HL-60/S4 treated with phorbol 12-myristate 13-acetate at 8.2 ng/mL for 4 days and 3 days (cell line): ENCODE data around the gene HOXC11.

Source experiments
- in situ Hi-C: fragments of 300-500 bp; cut with MboI; formaldehyde crosslinking; loops from 2 replicates; pipeline ENCODE4 v1.15.0; 2022; ENCODE audit warnings: low sequenced_read_pairs

Gene HOXC11

DNA sequence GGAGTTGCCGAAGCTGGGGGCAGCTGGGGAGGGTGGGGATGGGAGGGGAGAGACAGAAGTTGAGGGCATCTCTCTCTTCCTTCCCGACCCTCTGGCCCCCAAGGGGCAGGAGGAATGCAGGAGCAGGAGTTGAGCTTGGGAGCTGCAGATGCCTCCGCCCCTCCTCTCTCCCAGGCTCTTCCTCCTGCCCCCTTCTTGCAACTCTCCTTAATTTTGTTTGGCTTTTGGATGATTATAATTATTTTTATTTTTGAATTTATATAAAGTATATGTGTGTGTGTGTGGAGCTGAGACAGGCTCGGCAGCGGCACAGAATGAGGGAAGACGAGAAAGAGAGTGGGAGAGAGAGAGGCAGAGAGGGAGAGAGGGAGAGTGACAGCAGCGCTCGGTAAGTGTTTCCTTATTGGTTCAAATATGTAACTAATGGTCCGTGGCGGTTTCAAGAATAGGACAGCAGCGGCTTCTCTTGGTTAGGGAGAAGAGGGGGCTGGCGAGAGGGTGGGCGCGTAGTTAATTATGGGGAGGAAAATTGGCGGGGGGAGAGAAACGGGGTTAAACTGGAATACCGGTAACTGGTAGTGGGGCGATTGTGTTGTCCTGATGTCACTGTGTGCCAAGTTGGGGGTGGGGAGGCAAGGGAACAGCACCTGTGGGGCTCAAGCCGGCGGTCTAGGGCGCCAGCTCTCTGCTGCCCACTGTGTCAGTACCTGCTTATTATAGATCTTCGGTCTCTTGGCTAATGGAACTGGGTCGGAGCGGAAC lies 44.3 kb downstream of the HOXC11 start:
- in situ Hi-C loops = loop anchor here (10.0 kb wide), 1 partner anchor 178 kb away; no protein-coding TSS in a partner anchor

DNA sequence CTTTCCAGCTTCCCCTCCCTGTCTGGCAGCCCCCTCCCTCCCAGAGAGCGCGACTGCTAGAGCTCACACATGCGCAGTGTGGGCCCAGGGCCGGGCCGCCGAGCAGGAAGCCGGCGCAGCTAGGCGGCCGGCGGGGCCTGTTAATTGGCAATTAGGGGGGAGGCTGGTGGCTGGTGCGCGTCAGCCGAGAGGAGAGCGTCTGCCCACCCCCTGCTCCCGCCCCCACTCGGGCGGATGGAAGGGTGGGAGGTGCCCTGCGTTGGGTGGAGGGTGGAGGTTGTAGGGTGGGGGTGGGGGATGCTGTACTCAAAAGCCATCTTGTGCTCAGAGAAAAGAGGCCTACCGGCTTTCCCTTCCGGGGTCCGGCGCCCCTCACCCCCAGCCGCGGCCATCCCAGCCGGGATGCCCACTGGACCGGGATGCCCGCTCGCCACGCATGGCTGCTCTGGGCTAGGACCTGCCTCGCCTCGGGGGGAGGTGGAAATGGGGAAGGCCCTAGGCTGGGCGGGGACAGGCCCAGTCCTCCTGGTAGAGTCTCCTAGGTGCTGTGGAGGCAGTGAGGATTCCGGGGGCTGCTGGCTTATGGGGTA lies 45.0 kb downstream of the HOXC11 start:
- in situ Hi-C loops = loop anchor here (10.0 kb wide), 1 partner anchor 177 kb away; no protein-coding TSS in a partner anchor

DNA sequence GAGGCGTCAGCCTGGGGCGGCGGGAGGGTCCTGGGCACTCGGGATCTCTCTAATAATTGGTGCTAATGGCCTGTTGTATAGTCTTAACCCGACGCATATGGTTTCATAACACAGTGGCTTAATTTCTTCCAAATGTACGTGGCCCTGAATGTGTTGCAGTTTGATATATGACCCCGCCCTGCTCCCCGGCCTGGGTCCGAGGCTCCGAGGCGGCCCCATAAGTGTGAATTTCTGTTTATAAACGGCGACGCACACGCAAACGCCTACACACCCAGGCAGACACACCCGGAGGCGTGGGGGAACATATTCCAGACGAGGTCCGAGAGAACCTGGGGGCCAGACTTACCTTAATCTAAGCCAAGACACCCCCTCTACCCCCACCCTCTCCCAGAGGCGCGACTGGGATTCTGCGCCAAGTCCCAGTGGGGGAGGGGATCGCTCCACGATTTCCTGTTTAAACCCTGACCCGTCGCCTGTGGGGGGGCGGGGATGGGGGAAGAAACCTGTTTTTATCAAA lies 45.6 kb downstream of the HOXC11 start:
- in situ Hi-C loops = loop anchor here (10.0 kb wide), 1 partner anchor 176 kb away; no protein-coding TSS in a partner anchor

DNA sequence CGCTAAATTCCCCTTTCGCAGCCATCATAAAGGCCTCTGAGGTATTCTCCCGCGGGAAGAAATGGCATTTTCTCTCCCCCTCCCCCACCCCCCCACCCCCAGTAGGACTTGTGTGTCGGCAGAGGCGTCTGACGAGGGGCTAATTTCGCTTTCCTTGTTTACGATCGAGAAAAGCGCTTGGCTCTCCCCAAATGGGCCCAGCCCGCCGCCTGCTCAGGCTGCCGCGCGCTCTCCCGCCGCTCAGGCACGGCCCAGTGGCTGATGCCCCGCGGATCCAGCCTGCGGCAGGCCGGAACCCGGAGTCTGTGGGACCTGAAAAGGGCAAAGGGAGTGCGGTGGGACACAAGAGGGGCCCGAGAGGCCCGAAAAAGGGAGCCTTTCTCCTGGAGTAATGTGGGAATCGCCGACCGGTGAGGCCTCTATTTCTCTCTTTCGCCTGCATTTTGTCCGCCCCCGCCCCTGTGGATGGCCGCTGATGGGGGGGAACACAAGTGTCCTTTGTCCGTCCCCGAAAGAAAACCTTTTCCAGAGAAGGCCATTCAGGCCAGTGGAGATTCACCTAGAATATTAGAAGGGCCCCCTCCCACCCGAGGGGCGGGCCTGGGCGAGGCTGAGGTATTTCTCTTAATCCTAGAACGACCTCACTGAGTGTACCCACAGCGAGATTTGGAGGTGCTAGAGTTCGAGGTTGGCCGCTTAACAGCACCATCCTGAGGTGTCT lies 46.3 kb downstream of the HOXC11 start:
- in situ Hi-C loops = loop anchor here (10.0 kb wide), 1 partner anchor 176 kb away; no protein-coding TSS in a partner anchor

DNA sequence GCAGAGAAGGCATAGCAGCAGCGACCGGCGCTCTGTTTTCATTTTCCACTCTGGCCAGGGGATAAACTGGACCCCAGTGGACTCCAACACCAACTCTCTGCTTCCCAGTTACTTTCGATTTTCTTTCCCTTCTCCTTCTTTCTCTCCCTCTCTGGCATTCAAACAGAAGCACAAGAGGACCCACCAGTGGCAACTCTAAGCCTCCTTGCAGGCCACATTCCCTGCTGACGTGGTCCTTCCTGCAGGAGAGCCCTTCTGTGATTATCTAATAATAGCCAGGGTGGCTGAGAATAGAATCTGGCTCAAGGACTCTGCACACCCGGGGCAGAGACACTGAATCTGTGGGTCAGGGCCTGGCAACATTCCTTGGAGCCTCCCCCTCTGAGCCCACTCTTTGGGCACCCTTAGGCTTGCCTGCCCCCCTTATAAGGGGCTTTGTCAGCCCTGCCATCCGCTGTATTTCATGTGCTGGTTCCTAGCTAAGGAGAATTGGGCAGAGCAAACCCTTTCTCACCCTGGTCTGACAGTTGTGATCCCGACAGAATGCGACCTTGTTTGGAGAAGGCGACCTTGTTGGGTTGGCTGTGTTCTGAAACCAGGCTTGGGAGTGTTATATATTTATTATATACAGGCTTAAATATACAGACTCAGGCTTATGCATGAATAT lies 47.1 kb downstream of the HOXC11 start:
- in situ Hi-C loops = loop anchor here (10.0 kb wide), 1 partner anchor 175 kb away; no protein-coding TSS in a partner anchor

DNA sequence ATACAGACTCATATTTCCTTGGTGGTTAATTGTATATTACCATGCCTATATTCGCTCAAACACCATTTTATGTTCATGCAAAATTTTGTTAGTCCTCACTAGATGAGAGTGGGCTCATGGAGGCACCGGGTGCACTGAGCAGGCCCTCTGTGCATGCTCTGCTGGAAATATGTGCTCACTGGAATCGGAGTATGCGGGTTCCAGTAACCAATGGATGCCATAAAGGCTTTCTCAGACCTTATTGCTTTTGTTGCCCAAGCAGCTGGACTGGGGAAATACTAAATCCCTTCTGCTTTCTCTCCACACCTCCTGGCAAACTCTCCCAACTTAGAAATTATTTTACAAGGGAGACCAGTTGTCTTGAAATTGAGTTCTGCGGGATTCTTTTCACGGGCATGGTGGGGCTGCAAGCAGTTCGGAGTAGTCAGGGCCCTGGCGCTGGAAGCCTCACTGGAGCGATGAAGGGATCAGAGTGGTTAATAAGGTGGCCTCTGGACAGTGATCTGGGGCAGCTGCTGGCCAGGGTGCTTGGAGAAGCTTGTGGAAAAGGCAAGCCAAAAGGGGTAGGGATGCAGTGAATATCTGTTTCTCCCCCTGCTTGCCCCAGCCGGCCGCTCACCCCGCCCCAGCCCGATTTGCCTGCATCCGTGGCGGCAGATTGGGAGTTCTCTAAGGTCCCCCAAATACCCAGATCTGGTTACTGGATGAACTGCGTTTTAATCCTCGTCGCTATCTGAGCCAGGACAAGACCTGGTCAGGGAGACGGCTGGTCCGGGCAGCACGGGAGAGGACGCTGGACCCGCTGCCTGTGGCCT lies 47.9 kb downstream of the HOXC11 start:
- in situ Hi-C loops = no loop called here

GRCh38 chr12:54021432-54022013 lies 48.6 kb downstream of the HOXC11 start:
- in situ Hi-C loops = no loop called here

GRCh38 chr12:54022960-54023884 lies 50.3 kb downstream of the HOXC11 start:
- in situ Hi-C loops = no loop called here

GRCh38 chr12:54024127-54024526 lies 51.2 kb downstream of the HOXC11 start:
- in situ Hi-C loops = no loop called here

GRCh38 chr12:54024581-54025305 lies 51.8 kb downstream of the HOXC11 start:
- in situ Hi-C loops = no loop called here

DNA sequence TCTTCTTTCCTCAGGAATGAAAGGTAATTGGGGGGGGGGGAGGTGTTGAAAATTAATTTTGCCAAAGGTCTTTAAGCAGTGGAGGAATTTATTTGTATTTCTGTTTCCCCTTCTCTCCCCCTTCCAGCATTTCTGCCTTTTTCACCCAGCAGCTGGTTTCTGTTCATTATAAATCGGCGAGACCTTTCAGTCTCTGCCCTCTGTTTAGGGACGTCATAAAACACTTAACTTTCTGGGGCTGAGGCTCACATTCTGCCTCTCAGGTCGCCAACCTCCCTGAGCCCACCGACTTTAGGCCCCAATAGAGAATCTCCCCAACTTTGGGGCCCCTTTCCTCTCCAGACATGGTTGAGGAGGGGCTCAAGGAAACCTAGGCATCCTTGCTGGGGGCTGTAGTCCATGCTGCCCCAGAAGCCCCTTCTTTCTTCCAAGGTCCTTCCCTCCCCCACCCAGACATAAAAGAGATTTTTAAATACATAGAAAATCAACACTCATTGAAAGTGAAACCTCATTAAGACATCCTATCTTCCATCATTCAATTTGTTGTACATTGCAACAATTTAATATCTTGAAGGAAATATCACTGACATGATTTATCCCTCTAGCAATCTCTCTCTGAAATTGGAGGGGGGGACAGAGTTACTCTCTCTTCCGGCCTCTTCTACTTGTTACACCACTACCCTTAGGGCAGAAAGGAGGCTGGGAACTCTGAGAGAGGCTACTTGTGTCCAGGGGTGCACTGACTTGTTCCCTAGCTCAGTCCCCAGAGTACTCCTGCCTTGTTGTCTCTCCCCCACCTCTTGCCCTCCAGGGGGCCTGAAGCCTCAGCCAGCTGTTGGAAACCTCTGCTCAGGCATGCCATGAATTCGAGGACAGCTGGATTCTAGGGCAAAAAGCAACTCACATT lies 52.8 kb downstream of the HOXC11 start:
- in situ Hi-C loops = no loop called here

GRCh38 chr12:54026640-54027441 lies 53.9 kb downstream of the HOXC11 start:
- in situ Hi-C loops = no loop called here
